Activated CD8-positive, alpha-beta memory T cell treated with anti-CD3 and anti-CD28 coated beads, Interleukin-2, amount 10 ng/mL, durations not matched to agents 7 days and 5 days (primary cell): Measurements from ENCODE around the gene CELF2. TPM values are rescaled to one million over a fixed set of nuclear protein-coding genes. Genes with fewer than 3 reads are reported as not detected.
"Not testable (repeated sequence)": the region's sequence is repeated elsewhere in the genome, so short reads cannot be mapped to it uniquely, and the experiment has no call there.

Source experiments
- ATAC-seq: fragments of 150-1000 bp; cut with Tn5 transposase; one replicate; pipeline ENCODE4 v1.10.0; 2021; ENCODE audit warnings: moderate library complexity
- CTCF ChIA-PET: fragments of 350-600 bp; sonication (Branson Sonifier 250); formaldehyde crosslinking; loops from one replicate; lab custom pipeline; 2021; ENCODE audit warnings: antibody characterized with exemption; lab: Charles Lee
- DNase-seq: peaks from one replicate; pipeline ENCODE4 v3.0.0-alpha.2; 2020
- H3K27ac Mint-ChIP-seq: one replicate; pipeline ENCODE4 v1.8.0; 2021; ENCODE audit warnings: mild to moderate bottlenecking, mixed read lengths
- H3K27me3 Mint-ChIP-seq: one replicate; pipeline ENCODE4 v1.8.0; 2021; ENCODE audit warnings: mixed read lengths
- H3K36me3 Mint-ChIP-seq: one replicate; pipeline ENCODE4 v1.8.0; 2021; ENCODE audit warnings: mild to moderate bottlenecking, mixed read lengths
- H3K4me1 Mint-ChIP-seq: one replicate; pipeline ENCODE4 v1.8.0; 2021; ENCODE audit warnings: mixed read lengths
- H3K4me3 Mint-ChIP-seq: one replicate; pipeline ENCODE4 v1.8.0; 2021; ENCODE audit warnings: mild to moderate bottlenecking, moderate library complexity, mixed read lengths
- H3K9me3 Mint-ChIP-seq: one replicate; pipeline ENCODE4 v1.8.0; 2022; ENCODE audit warnings: low read depth, mixed read lengths
- total RNA-seq, 2 experiments: library from RNA; stranded (reverse); gene quantifications; one replicate each; pipeline ENCODE4 v1.2.3, GENCODE V29; 2021

The CELF2 gene
- total RNA-seq, 2 experiments from 2014 or later = 205 to 219 TPM

DNA sequence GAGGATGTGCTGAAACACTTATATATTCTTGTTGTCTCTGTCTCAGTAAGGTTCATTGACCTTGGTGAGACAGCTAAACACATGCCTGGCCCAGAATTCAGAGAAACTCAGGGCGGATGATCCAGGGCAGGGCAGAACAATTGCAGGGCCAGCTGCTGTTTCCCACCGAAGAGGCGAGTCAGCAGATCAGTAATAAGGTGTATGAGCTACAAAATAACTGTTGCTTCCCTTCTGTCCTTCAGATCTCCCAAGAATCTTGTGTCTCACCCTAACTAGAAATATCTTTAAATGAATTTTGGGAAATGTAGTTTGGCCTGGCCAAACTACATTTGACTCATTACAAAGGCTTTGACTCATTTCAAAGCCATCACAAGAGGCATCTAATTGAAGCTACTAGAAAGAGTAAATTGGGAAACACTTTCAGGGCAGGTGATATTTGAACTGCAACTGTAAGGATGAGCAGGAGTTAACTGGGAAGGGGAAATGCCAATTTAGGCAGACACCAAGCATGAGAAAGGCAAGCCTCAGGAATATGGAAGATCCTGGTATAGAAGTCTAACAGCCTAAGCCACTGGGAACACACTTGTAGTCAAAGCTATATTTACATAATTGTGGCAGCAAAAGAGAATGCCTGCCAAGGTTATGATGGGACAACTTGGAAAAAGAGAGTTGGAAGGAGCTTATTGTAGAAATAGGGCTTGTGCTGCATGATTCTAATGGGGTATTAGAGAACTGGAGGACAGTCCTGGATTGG is 24.5 kb upstream of the CELF2 start:
- Mint-ChIP-seq H3K4me3 (no peak overlapping the region), H3K4me1 (peaks cover 4% of the 10 kb centered on the region), H3K36me3 (peaks cover 1% of the 10 kb centered on the region), H3K27me3 (peaks cover 56% of the 10 kb centered on the region), H3K9me3 (no peaks in the 10 kb centered on the region), H3K27ac (no peak overlapping the region)
- CTCF ChIA-PET = no interaction called here
- no peak for ATAC-seq
- DNase-seq = no peak

DNA sequence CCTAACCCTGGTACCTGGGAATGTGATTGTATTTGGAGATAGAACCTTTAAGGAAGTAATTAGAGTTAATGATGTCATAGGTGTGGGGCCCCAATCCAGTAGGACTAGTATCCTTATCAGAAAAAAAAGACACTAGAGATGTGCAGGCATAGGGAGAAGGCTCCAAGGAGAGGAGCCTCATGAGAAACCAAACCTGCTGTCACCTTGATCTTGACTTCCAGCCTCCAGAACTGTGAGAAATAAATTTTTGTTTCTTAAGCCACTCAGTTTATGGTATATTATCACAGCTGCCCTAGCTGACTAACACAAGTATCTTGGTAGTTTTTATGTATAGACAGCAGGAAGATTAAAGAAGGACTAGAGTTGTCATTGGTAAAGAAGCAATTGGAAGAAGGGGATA is 23.9 kb upstream of the CELF2 start:
- peaks cover 1% of the 10 kb centered on the region for H3K36me3 Mint-ChIP-seq
- DNase-seq (no peak), ATAC-seq (no peak)
- CTCF ChIA-PET = no interaction called here
- H3K9me3 Mint-ChIP-seq = no peaks in the 10 kb centered on the region
- H3K27ac Mint-ChIP-seq = no peak overlapping the region
- peaks cover 56% of the 10 kb centered on the region for H3K27me3 Mint-ChIP-seq
- H3K4me1 Mint-ChIP-seq = peaks cover 4% of the 10 kb centered on the region
- no peak overlapping the region for H3K4me3 Mint-ChIP-seq

DNA sequence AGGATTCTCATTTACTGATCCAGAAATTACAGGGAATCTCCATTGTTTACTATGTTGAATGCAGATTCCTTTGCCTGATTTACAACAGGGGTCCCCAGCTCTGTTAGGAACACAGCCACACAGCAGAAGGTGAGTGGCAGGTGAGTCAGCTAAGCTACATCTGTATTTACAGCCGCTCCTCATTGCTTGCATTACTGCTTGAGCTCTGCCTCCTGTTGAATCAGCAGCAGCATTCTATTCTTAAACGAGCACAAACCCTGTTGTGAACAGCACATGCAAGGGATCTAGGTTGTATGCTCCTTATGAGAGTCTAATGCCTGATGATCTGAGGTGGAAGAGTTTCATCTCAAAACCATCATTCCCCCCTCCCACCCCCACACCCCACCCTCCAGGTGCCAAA is 23.3 kb upstream of the CELF2 start:
- peaks cover 4% of the 10 kb centered on the region for H3K4me1 Mint-ChIP-seq
- no peak overlapping the region for H3K4me3 Mint-ChIP-seq
- peaks cover 53% of the 10 kb centered on the region for H3K27me3 Mint-ChIP-seq
- ATAC-seq = no peak
- CTCF ChIA-PET = no interaction called here
- peaks cover 1% of the 10 kb centered on the region for H3K36me3 Mint-ChIP-seq
- no peak for DNase-seq
- no peak overlapping the region for H3K27ac Mint-ChIP-seq
- H3K9me3 Mint-ChIP-seq = no peaks in the 10 kb centered on the region

DNA sequence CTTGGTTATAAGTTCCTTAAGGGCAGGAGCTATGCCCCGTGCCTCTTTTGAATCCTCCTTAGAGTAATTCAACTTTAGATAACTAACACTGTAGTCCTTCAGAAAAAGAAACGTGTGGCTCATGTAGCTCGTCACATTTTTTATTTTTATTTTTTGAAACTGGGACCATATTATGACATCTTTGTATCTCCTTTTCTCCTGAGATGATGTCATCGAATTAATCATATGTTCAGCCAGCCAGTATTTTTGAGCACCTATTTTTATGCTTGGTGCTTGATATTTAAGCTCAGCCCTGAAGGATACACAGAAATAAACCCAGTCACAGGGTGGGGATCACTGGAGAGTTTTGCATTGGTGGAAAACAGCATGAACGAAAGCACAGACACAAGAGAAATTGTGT is 22.6 kb upstream of the CELF2 start:
- CTCF ChIA-PET = no interaction called here
- ATAC-seq = no peak

DNA sequence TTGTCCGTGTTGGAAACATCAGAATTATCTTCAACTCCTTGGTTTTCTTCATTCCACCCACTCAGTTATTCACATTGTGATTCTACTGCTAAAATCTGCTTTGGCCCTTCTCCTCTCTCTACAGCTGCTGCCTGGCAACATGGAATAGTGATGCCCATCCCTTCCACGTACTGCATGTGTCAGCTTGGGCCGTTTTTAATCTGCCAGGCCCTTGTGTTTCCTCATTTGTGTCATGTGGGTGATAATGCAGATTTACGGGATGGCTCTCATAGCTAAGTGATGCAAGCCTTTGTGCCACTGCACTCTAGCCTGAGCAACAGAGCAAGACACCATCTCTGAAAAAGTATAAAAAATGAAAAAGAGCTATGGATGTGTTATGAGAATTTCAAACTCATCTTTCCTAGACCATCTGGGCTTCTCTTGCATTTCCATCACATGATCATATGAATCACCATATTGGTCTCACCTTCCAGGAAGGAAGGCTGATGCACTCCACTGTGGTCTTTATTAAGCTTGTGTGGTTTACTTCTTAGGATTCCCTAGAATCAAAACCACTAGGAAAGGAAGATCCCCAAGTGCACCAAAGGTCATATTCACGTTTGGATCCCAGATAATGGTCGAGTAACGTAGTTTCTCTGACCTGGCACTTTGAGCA is 20.6 kb upstream of the CELF2 start:
- Mint-ChIP-seq H3K36me3 (peaks cover 1% of the 10 kb centered on the region), H3K4me1 (peaks cover 4% of the 10 kb centered on the region), H3K27me3 (peaks cover 45% of the 10 kb centered on the region), H3K4me3 (no peak overlapping the region), H3K27ac (no peak overlapping the region), H3K9me3 (no peaks in the 10 kb centered on the region)
- no peak for DNase-seq
- ATAC-seq = no peak
- CTCF ChIA-PET = interaction anchor here (0.6 kb wide), 1 partner anchor 762 kb away, joined by 3 read pairs; no protein-coding TSS in a partner anchor

More for the DNA sequence above, 22.6 kb upstream of the CELF2 start:
- Mint-ChIP-seq H3K27ac (no peak overlapping the region), H3K4me3 (no peak overlapping the region), H3K36me3 (peaks cover 1% of the 10 kb centered on the region), H3K27me3 (peaks cover 52% of the 10 kb centered on the region), H3K4me1 (peaks cover 4% of the 10 kb centered on the region), H3K9me3 (no peaks in the 10 kb centered on the region)
- no peak for DNase-seq

DNA sequence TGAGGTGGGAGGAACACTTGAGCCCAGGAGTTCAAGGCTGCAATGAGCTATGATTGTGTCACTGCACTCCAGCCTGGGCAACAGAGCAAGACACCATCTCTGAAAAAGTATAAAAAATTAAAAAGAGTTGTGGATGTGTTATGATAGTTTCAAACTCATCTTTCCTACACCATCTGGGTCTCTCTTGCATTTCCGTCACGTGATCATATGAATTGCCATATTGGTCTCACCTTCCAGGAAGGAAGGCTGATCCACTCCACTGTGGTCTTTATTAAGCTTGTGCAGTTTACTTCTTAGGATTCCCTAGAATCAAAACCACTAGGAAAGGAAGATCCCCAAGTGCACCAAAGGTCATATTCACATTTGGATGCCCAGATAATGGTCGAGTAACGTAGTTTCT is 18.2 kb upstream of the CELF2 start:
- H3K9me3 Mint-ChIP-seq, DNase-seq, H3K27ac Mint-ChIP-seq, ATAC-seq, H3K4me3 Mint-ChIP-seq, CTCF ChIA-PET, H3K4me1 Mint-ChIP-seq, H3K36me3 Mint-ChIP-seq: not testable (repeated sequence)
- H3K27me3 Mint-ChIP-seq = peaks cover 40% of the 10 kb centered on the region

DNA sequence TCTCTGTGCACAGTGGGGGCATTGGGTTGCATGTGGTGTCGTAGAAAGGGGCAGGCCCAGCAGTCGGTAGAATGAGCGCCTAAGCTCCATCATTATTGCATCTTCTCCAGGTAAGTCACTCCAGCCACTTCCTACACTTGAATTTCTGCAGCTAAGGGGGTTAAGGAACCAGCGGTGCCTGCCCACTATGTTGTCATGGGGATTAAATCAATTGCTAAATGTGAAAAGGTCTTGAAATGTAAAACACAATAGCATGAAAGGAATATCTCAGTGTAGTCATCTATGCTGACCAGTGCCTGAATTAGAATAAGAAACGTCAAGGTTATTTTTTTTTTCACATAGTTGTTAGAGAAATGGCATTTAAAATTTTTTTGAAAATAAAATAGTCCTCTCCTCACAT is 15.2 kb upstream of the CELF2 start:
- no peaks in the 10 kb centered on the region for H3K9me3 Mint-ChIP-seq
- CTCF ChIA-PET = no interaction called here
- peaks cover 49% of the 10 kb centered on the region for H3K27me3 Mint-ChIP-seq
- ATAC-seq = no peak
- DNase-seq = no peak
- H3K36me3 Mint-ChIP-seq = peaks cover 1% of the 10 kb centered on the region
- H3K27ac Mint-ChIP-seq = no peak overlapping the region
- peaks cover 4% of the 10 kb centered on the region for H3K4me1 Mint-ChIP-seq
- no peak overlapping the region for H3K4me3 Mint-ChIP-seq

DNA sequence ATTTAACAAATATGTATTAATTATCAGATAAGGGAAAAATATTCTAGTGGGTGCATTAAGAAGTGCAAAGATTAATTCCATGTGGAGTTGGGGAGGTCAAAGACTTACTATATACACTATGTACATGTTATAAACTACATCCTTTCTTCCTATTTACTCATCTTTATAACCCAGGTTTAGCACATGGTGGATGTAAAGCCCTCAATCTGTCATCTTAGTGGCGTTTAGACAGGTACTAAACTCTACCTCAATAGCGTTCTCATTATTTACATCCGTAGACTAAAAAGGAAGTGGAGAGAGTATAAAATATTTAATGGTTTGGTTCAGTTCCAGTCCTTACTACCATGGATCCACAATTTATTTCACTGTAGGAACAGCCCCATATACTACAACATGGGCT is 14.8 kb upstream of the CELF2 start:
- Mint-ChIP-seq H3K27me3 (peaks cover 53% of the 10 kb centered on the region), H3K9me3 (no peaks in the 10 kb centered on the region), H3K36me3 (peaks cover under 1% of the 10 kb centered on the region), H3K4me3 (no peak overlapping the region), H3K4me1 (peaks cover under 1% of the 10 kb centered on the region), H3K27ac (no peak overlapping the region)
- ATAC-seq = no peak
- CTCF ChIA-PET = no interaction called here
- DNase-seq = no peak

DNA sequence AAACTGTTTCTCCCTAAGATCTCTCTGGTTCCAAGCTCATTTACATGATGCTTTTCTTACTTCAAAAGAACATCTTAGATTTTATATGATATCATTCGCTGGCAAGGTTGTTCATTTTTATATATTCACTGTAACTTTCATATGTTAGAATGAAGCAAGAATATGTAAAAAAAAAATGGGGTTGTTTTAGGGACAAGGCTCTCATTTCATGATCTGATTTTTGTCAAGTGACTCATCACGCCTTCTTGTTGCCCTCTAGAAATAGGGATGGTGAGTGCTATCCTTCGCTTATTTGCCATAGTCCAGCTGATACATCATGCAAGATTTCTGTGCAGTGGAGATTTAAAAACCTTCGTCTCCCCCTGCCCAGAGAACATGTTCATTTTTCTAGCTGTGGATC is 14.0 kb upstream of the CELF2 start:
- Mint-ChIP-seq H3K4me1 (peaks cover 6% of the 10 kb centered on the region), H3K27me3 (peaks cover 61% of the 10 kb centered on the region), H3K9me3 (no peaks in the 10 kb centered on the region), H3K4me3 (no peak overlapping the region), H3K36me3 (no peaks in the 10 kb centered on the region), H3K27ac (no peak overlapping the region)
- CTCF ChIA-PET = no interaction called here
- DNase-seq (no peak), ATAC-seq (no peak)

DNA sequence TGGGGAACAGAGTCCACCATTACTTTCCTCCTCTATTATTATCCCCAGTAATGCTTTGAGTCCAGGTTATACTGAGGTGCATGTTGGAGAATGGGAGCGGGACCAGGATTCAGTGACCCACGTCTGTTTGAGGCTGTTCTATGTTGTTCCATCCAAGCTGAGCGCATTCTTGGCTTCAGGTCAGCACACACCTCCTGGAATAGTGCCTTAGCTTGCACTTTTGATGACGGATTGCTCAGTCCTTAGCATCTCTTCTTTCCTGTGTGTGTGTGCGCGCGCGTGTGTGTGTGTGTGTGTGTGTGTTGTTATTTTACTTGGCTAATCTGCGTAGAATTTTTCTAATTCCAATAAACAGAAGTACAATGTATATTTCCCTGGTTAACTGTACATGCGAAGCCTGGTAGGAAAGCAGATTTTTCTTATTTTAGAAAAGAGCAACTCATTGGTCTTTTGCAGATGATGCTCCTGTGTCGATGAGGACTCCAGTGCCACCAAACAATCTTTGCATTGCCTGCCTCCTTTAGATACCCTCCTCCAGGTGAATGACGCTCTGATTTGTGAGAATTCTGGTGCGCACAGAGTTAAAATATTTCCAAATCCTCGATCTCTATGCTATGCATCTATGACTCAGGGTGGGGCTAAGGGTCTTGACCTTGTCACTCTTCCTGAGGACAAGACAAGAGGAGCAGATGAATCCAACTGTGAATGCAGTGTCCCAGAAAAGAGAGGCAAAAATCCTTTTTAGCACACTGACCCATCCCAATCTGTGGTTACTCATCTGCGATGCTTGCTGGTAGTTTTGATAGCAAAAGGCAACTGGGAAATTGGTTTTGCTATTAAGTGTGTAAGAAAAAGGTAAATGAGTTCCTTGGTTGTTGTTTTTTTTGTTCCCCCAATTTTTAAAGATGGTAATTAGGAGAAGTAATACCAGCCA is 13.3 kb upstream of the CELF2 start:
- peaks cover 9% of the 10 kb centered on the region for H3K4me1 Mint-ChIP-seq
- H3K36me3 Mint-ChIP-seq = no peaks in the 10 kb centered on the region
- peaks cover 66% of the 10 kb centered on the region for H3K27me3 Mint-ChIP-seq
- H3K27ac Mint-ChIP-seq = no peak overlapping the region
- no peaks in the 10 kb centered on the region for H3K9me3 Mint-ChIP-seq
- no peak for ATAC-seq
- H3K4me3 Mint-ChIP-seq = no peak overlapping the region
- CTCF ChIA-PET = no interaction called here
- no peak for DNase-seq

DNA sequence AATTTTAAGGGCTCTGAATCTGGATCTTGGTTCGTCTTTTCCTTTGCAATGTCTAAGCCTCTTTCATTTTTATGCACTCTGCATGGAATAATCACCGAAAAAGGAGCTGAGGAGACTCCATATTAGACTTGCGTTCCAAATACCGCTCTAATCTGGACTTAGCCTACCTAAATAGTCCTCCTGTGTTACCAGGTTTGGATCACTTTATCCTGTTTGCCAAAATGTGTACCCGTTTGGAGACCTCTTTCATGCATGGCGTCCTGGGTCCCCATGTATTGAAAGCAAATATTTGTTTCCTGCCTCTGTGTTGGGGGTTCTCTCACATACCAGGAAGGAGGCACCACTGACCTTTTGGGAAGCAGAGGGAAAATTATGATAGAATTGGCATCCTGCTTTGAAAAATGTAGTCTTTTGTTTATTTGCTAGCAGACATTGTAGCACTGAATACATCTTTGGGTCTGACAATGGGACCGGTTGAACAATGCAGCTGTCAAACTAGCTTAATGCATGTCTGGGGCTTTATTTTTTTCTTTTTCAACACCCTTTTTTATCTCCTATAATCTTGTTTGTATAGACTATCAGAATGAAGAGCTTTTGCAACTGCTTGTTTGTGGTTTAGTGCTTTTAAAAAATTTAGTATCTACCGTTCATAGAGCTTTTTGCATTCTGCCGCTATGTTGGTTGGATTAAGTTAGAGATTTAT is 11.8 kb upstream of the CELF2 start:
- H3K4me1 Mint-ChIP-seq = peaks cover 13% of the 10 kb centered on the region
- no peaks in the 10 kb centered on the region for H3K36me3 Mint-ChIP-seq
- no peak for DNase-seq
- H3K4me3 Mint-ChIP-seq = no peak overlapping the region
- no peak for ATAC-seq
- CTCF ChIA-PET = no interaction called here
- H3K27ac Mint-ChIP-seq = no peak overlapping the region
- no peaks in the 10 kb centered on the region for H3K9me3 Mint-ChIP-seq
- H3K27me3 Mint-ChIP-seq = peaks cover 72% of the 10 kb centered on the region

DNA sequence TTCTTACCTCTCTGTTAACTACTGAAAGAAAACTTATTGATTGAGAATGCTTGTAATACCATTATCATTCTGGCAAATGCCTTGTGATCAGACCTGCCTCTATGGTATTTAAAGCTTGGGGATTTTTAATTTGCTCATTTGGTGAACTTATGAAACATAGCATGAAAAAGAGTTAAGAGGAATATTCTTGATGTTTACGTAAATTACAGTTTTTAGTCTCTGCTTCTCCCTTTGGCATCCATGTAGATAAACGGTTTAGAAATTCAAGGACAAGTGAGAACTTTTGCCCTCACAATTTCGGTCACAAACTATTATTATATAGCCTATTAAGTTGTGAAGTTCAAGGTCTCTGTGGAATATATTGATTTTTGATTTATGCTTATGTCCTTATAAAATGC is 11.2 kb upstream of the CELF2 start:
- no peak overlapping the region for H3K4me3 Mint-ChIP-seq
- CTCF ChIA-PET = no interaction called here

DNA sequence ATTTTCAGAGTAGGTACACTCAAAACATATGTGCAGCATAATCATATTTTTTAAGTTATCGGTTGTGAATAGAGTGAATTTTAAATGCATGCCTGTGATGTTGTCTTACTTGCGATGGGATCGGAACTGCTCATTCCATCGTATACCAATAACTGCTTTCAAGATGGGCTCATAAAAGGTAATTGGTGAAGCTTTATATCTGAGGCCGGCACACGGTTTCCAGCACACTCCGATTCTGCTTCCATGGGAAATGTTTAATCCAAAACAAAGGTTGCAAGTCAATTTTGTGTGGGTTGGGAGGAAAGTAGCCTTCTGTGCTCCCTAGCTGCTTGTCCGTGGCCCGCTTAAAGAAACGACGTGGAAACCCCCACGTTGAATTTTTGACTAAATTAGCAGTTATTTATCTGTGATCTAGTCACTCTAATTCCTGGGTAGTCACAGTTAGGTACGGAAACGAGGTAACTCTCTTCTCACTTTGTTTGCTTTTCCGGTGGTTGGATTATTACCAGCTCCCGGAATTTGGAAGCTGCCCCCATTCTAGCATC is 10.1 kb upstream of the CELF2 start:
- ATAC-seq (no peak), DNase-seq (no peak)
- Mint-ChIP-seq H3K36me3 (no peaks in the 10 kb centered on the region), H3K4me3 (no peak overlapping the region), H3K4me1 (peaks cover 13% of the 10 kb centered on the region), H3K27ac (no peak overlapping the region), H3K27me3 (peaks cover 80% of the 10 kb centered on the region), H3K9me3 (no peaks in the 10 kb centered on the region)
- CTCF ChIA-PET = no interaction called here

More for the DNA sequence above, 11.2 kb upstream of the CELF2 start:
- DNase-seq (no peak), ATAC-seq (no peak)
- Mint-ChIP-seq H3K4me1 (peaks cover 13% of the 10 kb centered on the region), H3K27me3 (peaks cover 73% of the 10 kb centered on the region), H3K36me3 (no peaks in the 10 kb centered on the region), H3K9me3 (no peaks in the 10 kb centered on the region), H3K27ac (no peak overlapping the region)
